Fibroblast of the aortic adventitia (primary cell): ENCODE data around the gene DHRS13. TPM values are rescaled to one million over a fixed set of nuclear protein-coding genes. Genes with fewer than 3 reads are reported as not detected.
"Not testable (repeated sequence)": the region's sequence is repeated elsewhere in the genome, so short reads cannot be mapped to it uniquely, and the experiment has no call there.

Experiments
- DNase-seq: peaks from one replicate; pipeline ENCODE4 v3.0.0-alpha.2; 2010; ENCODE audit warnings: low read depth
- H3K4me3 ChIP-seq: 2 replicates; pipeline ENCODE4 v1.5.1; 2011; ENCODE audit warnings: low read depth, mild to moderate bottlenecking, control low read depth, low read length, moderate library complexity
- CTCF ChIP-seq: IDR thresholded peaks from 2 replicates; pipeline ENCODE4 v1.5.1; 2011; ENCODE audit warnings: mild to moderate bottlenecking, low read length, control low read depth, inconsistent platforms; ENCODE audit not compliant: insufficient read depth
- total RNA-seq: library from RNA; depleted of rRNA; stranded (reverse); fragments of >200 nt; gene quantifications from 2 replicates; pipeline ENCODE4 v1.2.3, GENCODE V29; 2012; ENCODE audit warnings: low replicate concordance

DHRS13 gene
- total RNA-seq, 1 donor, result 5.6 TPM

- no peak for DNase-seq
- no peak for TF ChIP-seq CTCF
- H3K4me3 ChIP-seq, result no peak overlapping the region
These were observed 24.5 kb downstream of the DHRS13 start for GRCh38 chr17:28878158-28878910.

GRCh38 chr17:28877150-28877711 is 25.6 kb downstream of the DHRS13 start:
- H3K4me3 ChIP-seq, DNase-seq: not testable (repeated sequence)

GRCh38 chr17:28875848-28876550 is 26.9 kb downstream of the DHRS13 start:
- no peak overlapping the region for H3K4me3 ChIP-seq
- DNase-seq, result no peak
- TF ChIP-seq CTCF, result no peak

GRCh38 chr17:28874750-28875149 is 28.1 kb downstream of the DHRS13 start:
- no peak overlapping the region for H3K4me3 ChIP-seq
- TF ChIP-seq CTCF, result no peak
- DNase-seq, result no peak

GRCh38 chr17:28873839-28874238 is 29.0 kb downstream of the DHRS13 start:
- TF ChIP-seq CTCF, result no peak
- no peak overlapping the region for H3K4me3 ChIP-seq
- DNase-seq, result no peak

GRCh38 chr17:28871056-28871579 is 31.8 kb downstream of the DHRS13 start:
- no peak for TF ChIP-seq CTCF
- H3K4me3 ChIP-seq, result no peak overlapping the region
- no peak for DNase-seq

- no peak overlapping the region for H3K4me3 ChIP-seq
- DNase-seq, result no peak
- TF ChIP-seq CTCF, result no peak
These were observed 35.6 kb downstream of the DHRS13 start for GRCh38 chr17:28867276-28867675.
